ENCODE results near the gene SERPIND1. TPM values are rescaled to one million over a fixed set of nuclear protein-coding genes. Genes with fewer than 3 reads are reported as not detected.

SERPIND1 gene
- total and polyA plus RNA-seq, 2 donors (not counting 1 experiment from before 2014, with no cell fraction given), result not detected

- Mint-ChIP-seq H3K4me3 (no peak overlapping the region), H3K9me3 (ENCODE audit: insufficient read depth) (no peaks in the 10 kb centered on the region), H3K27me3 (no peaks in the 10 kb centered on the region), H3K4me1 (peaks cover 8% of the 10 kb centered on the region), H3K27ac (no peak overlapping the region)
- ATAC-seq (ENCODE audit: low read depth) (no peak), DNase-seq (no peak)
- WGBS (ENCODE audit: insufficient coverage), result 97% methylated on average over 8 of the region's 8 CpGs
- Histone ChIP-seq H2AFZ (ENCODE audit: insufficient read depth, low read depth, low read length, poor library complexity, severe bottlenecking) (no peak overlapping the region), H3K4me2 (replicated peaks; ENCODE audit: low read depth, low read length, poor library complexity, severe bottlenecking) (no peak overlapping the region), H3K79me2 (ENCODE audit: control insufficient read depth, insufficient read depth, low read length) (no peaks in the 10 kb centered on the region), H3K9me3 (ENCODE audit: control extremely low read depth in 1 of 3, control insufficient read depth in 2 of 3, insufficient read depth in 1 of 3, low read length in 2 of 3) (no peaks in the 10 kb centered on the region), H3K9ac (ENCODE audit: low read length) (no peak overlapping the region), H3K27me3 (replicated peaks in 1 of 4; ENCODE audit: control extremely low read depth in 1 of 4, control insufficient read depth in 3 of 4, insufficient read depth in 4 of 4, low read length in 3 of 4) (no peaks in the 10 kb centered on the region), H3K36me3 (replicated peaks in 1 of 2; ENCODE audit: control extremely low read depth in 1 of 2, control insufficient read depth in 1 of 2, extremely low read depth in 1 of 2, insufficient read depth in 2 of 2, low read length in 1 of 2) (peaks cover 5 to 85% of the 10 kb centered on the region in 2 experiments), H3K4me3 (ENCODE audit: control extremely low read depth in 1 of 5, extremely low read depth in 1 of 5, insufficient read depth in 1 of 5, low read depth in 2 of 5, low read length in 4 of 5) (no peak overlapping the region), H3K27ac (ENCODE audit: low read length in 2 of 2) (no peak overlapping the region), H4K20me1 (ENCODE audit: control insufficient read depth, insufficient read depth, low read length, poor library complexity, severe bottlenecking) (no peaks in the 10 kb centered on the region), H3K4me1 (ENCODE audit: control insufficient read depth in 2 of 2, insufficient read depth in 2 of 2, low read length in 2 of 2) (no peaks in the 10 kb centered on the region)
- TF ChIP-seq EZH2 (IDR thresholded peaks at IDR 0.05; ENCODE audit: borderline replicate concordance, insufficient read depth, low read depth, low read length, poor library complexity, severe bottlenecking), result no peak
- TF ChIP-seq CTCF (IDR thresholded peaks at IDR 0.05), result no peak
- intact Hi-C loops (cut with micrococcal nuclease), result no loop called here
- CTCF ChIA-PET, result no interaction called here
- POLR2A ChIA-PET, result no interaction called here
Observed at GRCh38 chr22:20799449-20799848, 25.5 kb downstream of the SERPIND1 start.

- intact Hi-C loops (cut with micrococcal nuclease), result no loop called here
- Histone ChIP-seq H3K9me3 (ENCODE audit: control extremely low read depth in 1 of 3, control insufficient read depth in 2 of 3, insufficient read depth in 1 of 3, low read length in 2 of 3) (no peaks in the 10 kb centered on the region), H2AFZ (ENCODE audit: insufficient read depth, low read depth, low read length, poor library complexity, severe bottlenecking) (no peak overlapping the region), H3K4me1 (ENCODE audit: control insufficient read depth in 2 of 2, insufficient read depth in 2 of 2, low read length in 2 of 2) (no peaks in the 10 kb centered on the region), H3K9ac (ENCODE audit: low read length) (no peak overlapping the region), H3K27me3 (replicated peaks in 1 of 4; ENCODE audit: control extremely low read depth in 1 of 4, control insufficient read depth in 3 of 4, insufficient read depth in 4 of 4, low read length in 3 of 4) (no peaks in the 10 kb centered on the region), H3K4me2 (replicated peaks; ENCODE audit: low read depth, low read length, poor library complexity, severe bottlenecking) (no peak overlapping the region), H3K27ac (ENCODE audit: low read length in 2 of 2) (no peak overlapping the region), H3K4me3 (ENCODE audit: control extremely low read depth in 1 of 5, extremely low read depth in 1 of 5, insufficient read depth in 1 of 5, low read depth in 2 of 5, low read length in 4 of 5) (no peak overlapping the region), H3K36me3 (replicated peaks in 1 of 2; ENCODE audit: control extremely low read depth in 1 of 2, control insufficient read depth in 1 of 2, extremely low read depth in 1 of 2, insufficient read depth in 2 of 2, low read length in 1 of 2) (peaks cover 2 to 83% of the 10 kb centered on the region in 2 experiments), H4K20me1 (ENCODE audit: control insufficient read depth, insufficient read depth, low read length, poor library complexity, severe bottlenecking) (no peaks in the 10 kb centered on the region), H3K79me2 (ENCODE audit: control insufficient read depth, insufficient read depth, low read length) (no peaks in the 10 kb centered on the region)
- DNase-seq (no peak), ATAC-seq (ENCODE audit: low read depth) (no peak)
- POLR2A ChIA-PET, result no interaction called here
- H3K9me3 Mint-ChIP-seq (ENCODE audit: insufficient read depth), result no peaks in the 10 kb centered on the region
- no peaks in the 10 kb centered on the region for H3K27me3 Mint-ChIP-seq
- 100% methylated on average over 2 of the region's 6 CpGs for WGBS (ENCODE audit: insufficient coverage)
- peaks cover 8% of the 10 kb centered on the region for H3K4me1 Mint-ChIP-seq
- CTCF ChIA-PET, result no interaction called here
- H3K4me3 Mint-ChIP-seq, result no peak overlapping the region
- TF ChIP-seq CTCF (IDR thresholded peaks at IDR 0.05) (no peak), EZH2 (IDR thresholded peaks at IDR 0.05; ENCODE audit: borderline replicate concordance, insufficient read depth, low read depth, low read length, poor library complexity, severe bottlenecking) (no peak)
- H3K27ac Mint-ChIP-seq, result no peak overlapping the region
Observed at GRCh38 chr22:20802452-20802851, 28.5 kb downstream of the SERPIND1 start.
